Left ventricle myocardium inferior (tissue), 1 donor: ENCODE data around the gene PITPNB. TPM values are rescaled to one million over a fixed set of nuclear protein-coding genes. Genes with fewer than 3 reads are reported as not detected.

ENCODE experiments used
- DNase-seq: peaks from one replicate; pipeline ENCODE4 v3.0.0-alpha.2; 2020
- H3K27ac ChIP-seq: fragments of 200-600 bp; replicated peaks from 2 replicates; pipeline ENCODE4 v1.8.0; 2021
- H3K27me3 ChIP-seq: fragments of 200-600 bp; 2 replicates; pipeline ENCODE4 v1.8.0; 2021; ENCODE audit warnings: low read depth
- H3K36me3 ChIP-seq: fragments of 200-600 bp; 2 replicates; pipeline ENCODE4 v1.8.0; 2021
- H3K4me1 ChIP-seq: fragments of 200-600 bp; 2 replicates; pipeline ENCODE4 v1.8.0; 2021
- H3K4me3 ChIP-seq: fragments of 200-600 bp; 2 replicates; pipeline ENCODE4 v1.8.0; 2021; ENCODE audit warnings: mild to moderate bottlenecking, moderate library complexity
- H3K9me3 ChIP-seq: fragments of 200-600 bp; replicated peaks from 2 replicates; pipeline ENCODE4 v1.8.0; 2021
- intact Hi-C: fragments of 100-400 bp; cut with micrococcal nuclease; formaldehyde crosslinking; loops from one replicate; pipeline ENCODE4 v1.11.0; 2022
- total RNA-seq: library from RNA; stranded (reverse); fragmentation: NEBNext Ultra II Directional; extraction: Animal tissue kit (Norgen Biotek cat#: 25700); gene quantifications from one replicate; pipeline ENCODE4 v1.2.1, GENCODE V29; 2021
- TF ChIP-seq, protein P1 (sequence below): fragments of 200-600 bp; IDR thresholded peaks from 2 replicates; pipeline ENCODE4 v1.8.0; 2021; ENCODE audit warnings: antibody characterized with exemption, mild to moderate bottlenecking, borderline replicate concordance
- donor health status: DM: no; HTN: yes; CAD: no; lungs with severe emphysema.

Gene PITPNB
- total RNA-seq, 1 donor from 2014 or later, result 60.0 TPM

DNA sequence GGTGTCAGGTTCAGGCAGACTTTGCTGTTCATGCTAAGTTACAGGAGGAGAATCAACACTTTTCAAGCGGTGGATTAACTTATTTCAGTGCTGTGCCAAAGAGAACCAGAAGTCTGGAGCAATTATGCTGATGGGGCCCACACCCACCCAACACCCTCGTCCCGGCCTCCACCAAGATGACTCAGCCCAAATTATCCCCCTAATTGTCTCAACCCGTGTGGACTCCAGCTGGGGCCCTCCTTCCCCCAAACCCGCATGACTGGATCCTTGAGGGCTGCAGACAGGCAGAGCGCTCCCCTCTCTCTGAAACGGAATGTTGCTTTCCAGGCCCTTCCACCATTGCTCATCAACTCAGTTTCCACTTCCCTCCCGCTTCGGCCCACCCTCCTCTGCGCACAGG is 82.9 kb downstream of the PITPNB start:
- Histone ChIP-seq H3K4me3 (no peak overlapping the region), H3K4me1 (no peaks in the 10 kb centered on the region), H3K27me3 (no peaks in the 10 kb centered on the region), H3K27ac (no peak overlapping the region), H3K36me3 (peaks cover 4% of the 10 kb centered on the region), H3K9me3 (peaks cover 5% of the 10 kb centered on the region)
- DNase-seq, result no peak
- TF ChIP-seq, protein P1, sequence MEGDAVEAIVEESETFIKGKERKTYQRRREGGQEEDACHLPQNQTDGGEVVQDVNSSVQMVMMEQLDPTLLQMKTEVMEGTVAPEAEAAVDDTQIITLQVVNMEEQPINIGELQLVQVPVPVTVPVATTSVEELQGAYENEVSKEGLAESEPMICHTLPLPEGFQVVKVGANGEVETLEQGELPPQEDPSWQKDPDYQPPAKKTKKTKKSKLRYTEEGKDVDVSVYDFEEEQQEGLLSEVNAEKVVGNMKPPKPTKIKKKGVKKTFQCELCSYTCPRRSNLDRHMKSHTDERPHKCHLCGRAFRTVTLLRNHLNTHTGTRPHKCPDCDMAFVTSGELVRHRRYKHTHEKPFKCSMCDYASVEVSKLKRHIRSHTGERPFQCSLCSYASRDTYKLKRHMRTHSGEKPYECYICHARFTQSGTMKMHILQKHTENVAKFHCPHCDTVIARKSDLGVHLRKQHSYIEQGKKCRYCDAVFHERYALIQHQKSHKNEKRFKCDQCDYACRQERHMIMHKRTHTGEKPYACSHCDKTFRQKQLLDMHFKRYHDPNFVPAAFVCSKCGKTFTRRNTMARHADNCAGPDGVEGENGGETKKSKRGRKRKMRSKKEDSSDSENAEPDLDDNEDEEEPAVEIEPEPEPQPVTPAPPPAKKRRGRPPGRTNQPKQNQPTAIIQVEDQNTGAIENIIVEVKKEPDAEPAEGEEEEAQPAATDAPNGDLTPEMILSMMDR, result no peak
- intact Hi-C loops, result no loop called here

DNA sequence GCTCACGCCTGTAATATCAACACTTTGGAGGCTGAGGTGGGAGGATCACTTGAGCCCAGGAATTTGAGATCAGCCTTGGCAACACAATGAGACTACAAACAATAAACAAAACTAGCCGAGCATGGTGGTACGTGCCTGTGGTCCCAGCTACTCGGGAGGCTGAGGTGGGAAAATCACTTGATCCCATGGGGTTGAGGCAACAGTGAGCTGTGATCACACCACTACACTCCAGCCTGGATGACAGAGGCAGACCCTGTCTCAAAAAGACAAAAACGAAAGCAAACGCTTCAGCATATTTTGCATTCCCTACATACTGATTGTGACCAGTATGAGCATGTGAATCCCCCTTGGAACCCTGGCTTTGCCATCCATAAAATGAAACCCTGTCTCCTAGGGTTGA is 83.6 kb downstream of the PITPNB start:
- TF ChIP-seq, protein P1, result no peak
- H3K4me1 ChIP-seq, result no peaks in the 10 kb centered on the region
- no peaks in the 10 kb centered on the region for H3K27me3 ChIP-seq
- DNase-seq, result no peak
- H3K9me3 ChIP-seq, result peaks cover 5% of the 10 kb centered on the region
- intact Hi-C loops, result no loop called here
- H3K36me3 ChIP-seq, result peaks cover 4% of the 10 kb centered on the region
- H3K27ac ChIP-seq, result no peak overlapping the region
- H3K4me3 ChIP-seq, result no peak overlapping the region

DNA sequence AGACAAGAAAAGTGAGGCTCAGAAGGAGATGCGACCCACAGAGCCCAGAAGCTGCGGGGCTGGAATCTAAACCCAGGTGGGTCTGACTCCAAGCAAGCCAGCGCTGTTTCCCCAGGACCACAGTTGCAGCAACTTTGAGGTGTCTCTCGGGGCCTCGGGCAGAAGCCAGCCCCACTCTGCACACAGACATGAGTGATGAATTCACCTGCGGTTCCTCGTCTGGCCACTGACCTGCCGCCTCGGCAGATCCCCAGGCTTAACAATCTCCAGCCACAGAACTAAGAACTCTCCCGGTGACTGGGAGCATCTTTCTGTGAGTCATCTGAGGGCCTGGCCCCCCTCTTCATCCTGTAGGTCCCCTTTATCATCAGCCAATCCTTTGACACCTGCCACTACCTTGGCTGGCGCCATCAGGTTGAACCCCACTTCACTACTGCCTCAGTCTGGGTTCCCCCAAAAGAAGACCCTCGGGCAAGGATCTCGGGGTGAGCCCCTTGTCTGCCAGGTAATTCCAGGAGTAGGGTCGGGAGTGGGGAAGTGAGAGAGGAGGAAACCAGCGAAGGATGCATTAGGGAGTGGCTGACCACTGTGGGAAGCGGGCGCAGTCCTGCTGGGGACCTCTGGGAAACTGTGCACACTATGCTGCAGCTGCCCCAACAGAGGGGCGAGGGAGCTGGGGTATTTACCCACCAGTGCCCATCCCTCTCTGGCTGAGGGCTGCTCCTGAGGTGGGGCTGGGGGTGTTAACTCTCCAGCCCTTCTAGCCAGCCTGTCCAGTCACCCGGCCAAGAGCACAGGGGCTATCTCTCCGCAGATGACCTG is 84.5 kb downstream of the PITPNB start:
- no peaks in the 10 kb centered on the region for H3K4me1 ChIP-seq
- DNase-seq, result no peak
- H3K27me3 ChIP-seq, result no peaks in the 10 kb centered on the region
- TF ChIP-seq, protein P1, result no peak
- intact Hi-C loops, result no loop called here
- H3K36me3 ChIP-seq, result peaks cover 4% of the 10 kb centered on the region
- peaks cover 5% of the 10 kb centered on the region for H3K9me3 ChIP-seq
- no peak overlapping the region for H3K4me3 ChIP-seq
- H3K27ac ChIP-seq, result no peak overlapping the region

DNA sequence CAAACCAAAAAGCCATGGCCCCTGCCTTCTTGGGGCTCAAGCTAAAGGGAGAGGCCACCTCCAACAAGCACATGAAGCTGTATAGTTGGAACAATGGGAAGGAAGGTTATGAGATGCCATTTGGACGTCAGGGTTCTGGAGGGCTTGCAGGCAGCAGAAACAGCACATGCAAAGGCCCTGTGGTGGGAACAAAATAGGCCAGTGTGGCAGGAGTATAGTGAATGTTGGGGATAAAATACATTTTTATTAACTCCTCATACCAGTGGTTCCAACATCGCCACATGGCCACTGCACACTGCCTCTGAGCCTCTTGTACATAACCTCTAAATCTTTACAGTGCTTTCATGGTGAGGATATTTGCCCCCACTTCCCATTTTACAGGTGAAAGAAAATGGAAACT is 85.3 kb downstream of the PITPNB start:
- peaks cover 4% of the 10 kb centered on the region for H3K36me3 ChIP-seq
- TF ChIP-seq, protein P1, result no peak
- peaks cover 5% of the 10 kb centered on the region for H3K9me3 ChIP-seq
- no peaks in the 10 kb centered on the region for H3K4me1 ChIP-seq
- H3K27me3 ChIP-seq, result no peaks in the 10 kb centered on the region
- H3K27ac ChIP-seq, result no peak overlapping the region
- intact Hi-C loops, result no loop called here
- DNase-seq, result no peak
- H3K4me3 ChIP-seq, result no peak overlapping the region

DNA sequence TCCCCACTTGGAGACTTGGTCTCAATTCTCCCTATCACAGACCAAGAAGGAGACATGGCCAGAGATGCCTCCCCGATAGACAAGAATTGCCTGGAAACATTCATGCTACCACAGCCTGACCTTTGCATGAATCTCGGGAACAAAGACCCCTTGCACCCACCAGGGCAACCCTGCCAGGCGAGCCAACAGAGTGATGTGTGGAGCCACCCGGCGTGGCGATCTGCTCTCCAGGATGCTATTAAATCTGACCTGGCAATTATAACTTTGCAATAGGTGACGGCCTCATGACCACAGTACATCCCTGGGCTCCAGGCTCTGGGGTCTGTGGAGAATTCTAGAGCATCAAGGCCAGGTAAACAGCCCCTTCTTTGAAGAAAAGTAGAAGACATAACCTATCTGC is 86.5 kb downstream of the PITPNB start:
- no peak overlapping the region for H3K27ac ChIP-seq
- no peaks in the 10 kb centered on the region for H3K27me3 ChIP-seq
- intact Hi-C loops, result no loop called here
- peaks cover 4% of the 10 kb centered on the region for H3K36me3 ChIP-seq
- no peak for DNase-seq
- H3K9me3 ChIP-seq, result peaks cover under 1% of the 10 kb centered on the region
- TF ChIP-seq, protein P1, result no peak
- no peaks in the 10 kb centered on the region for H3K4me1 ChIP-seq
- H3K4me3 ChIP-seq, result no peak overlapping the region
